SU-DHL-6 (cell line): ENCODE data around the gene OLFM1.

ENCODE experiments used
- H2AFZ ChIP-seq: fragments of 200-600 bp; sonication (generic); 2 replicates; pipeline ENCODE4 v1.6.1; 2014; ENCODE audit warnings: low read depth, mild to moderate bottlenecking, moderate library complexity, mixed read lengths, antibody characterized with exemption, low read length; ENCODE audit not compliant: severe bottlenecking
- H3F3A ChIP-seq: fragments of 200-600 bp; shearing (Covaris generic); 2 replicates; pipeline ENCODE4 v1.6.0; 2016; ENCODE audit warnings: antibody characterized with exemption, mild to moderate bottlenecking; ENCODE audit not compliant: insufficient read depth
- H3K27ac ChIP-seq: fragments of 200-600 bp; sonication (generic); 2 replicates; pipeline ENCODE4 v1.5.1; 2016; ENCODE audit warnings: low read depth, mild to moderate bottlenecking, low read length, moderate library complexity, mixed read lengths
- H3K27me3 ChIP-seq: fragments of 200-600 bp; sonication (generic), shearing (Covaris generic); 2 replicates; pipeline ENCODE4 v1.6.0; 2014; ENCODE audit warnings: mild to moderate bottlenecking, low read length
- H3K36me3 ChIP-seq: fragments of 200-600 bp; sonication (generic); 2 replicates; pipeline ENCODE4 v1.6.1; 2014; ENCODE audit warnings: mild to moderate bottlenecking, low read length, mixed read lengths
- H3K4me2 ChIP-seq: fragments of 300-600, 200-600 bp; shearing (Covaris generic), sonication (generic); 2 replicates; pipeline ENCODE4 v1.6.0; 2014; ENCODE audit warnings: low read length, low read depth, mild to moderate bottlenecking; ENCODE audit not compliant: poor library complexity, severe bottlenecking
- H3K4me3 ChIP-seq: fragments of 200-600 bp; sonication (generic); 2 replicates; pipeline ENCODE4 v1.5.1; 2014; ENCODE audit warnings: antibody characterized with exemption, low read length, mild to moderate bottlenecking, mixed read lengths; ENCODE audit not compliant: insufficient read depth, poor library complexity, severe bottlenecking
- H3K79me2 ChIP-seq: fragments of 200-600 bp; sonication (generic); 2 replicates; pipeline ENCODE4 v1.6.1; 2014; ENCODE audit warnings: mild to moderate bottlenecking, low read length, moderate library complexity; ENCODE audit not compliant: insufficient read depth
- H3K9ac ChIP-seq: fragments of 200-600 bp; sonication (generic); 2 replicates; pipeline ENCODE4 v1.7.0; 2014; ENCODE audit warnings: mild to moderate bottlenecking, low read length
- H3K9me2 ChIP-seq: fragments of 200-600 bp; sonication (generic); replicated peaks from 2 replicates; pipeline ENCODE4 v1.6.1; 2014; ENCODE audit warnings: low read length; ENCODE audit not compliant: insufficient read depth
- H3K9me3 ChIP-seq: fragments of 200-600 bp; sonication (generic); 2 replicates; pipeline ENCODE4 v1.6.1; 2014; ENCODE audit warnings: low read length, mixed read lengths; ENCODE audit not compliant: insufficient read depth
- H4K20me1 ChIP-seq: fragments of 200-600 bp; sonication (generic); 2 replicates; pipeline ENCODE4 v1.6.1; 2014; ENCODE audit warnings: low read depth, mild to moderate bottlenecking, antibody characterized with exemption, low read length, moderate library complexity, mixed read lengths
- CTCF ChIP-seq: fragments of 200-600 bp; sonication (generic); IDR thresholded peaks from one replicate; pipeline ENCODE4 v1.5.1; 2017; ENCODE audit warnings: antibody characterized with exemption, mild to moderate bottlenecking, low read length, moderate library complexity; ENCODE audit not compliant: insufficient read depth, poor library complexity, severe bottlenecking
- EZH2phosphoT487 ChIP-seq: fragments of 200-600 bp; sonication (generic), shearing (Covaris generic); conservative IDR thresholded peaks from 2 replicates; pipeline ENCODE4 v1.6.1; 2018; ENCODE audit warnings: mild to moderate bottlenecking, antibody characterized with exemption, low read length, moderate library complexity, mixed read lengths

OLFM1 gene

GRCh38 chr9:135049460-135049859, 38.0 kb upstream of the OLFM1 start:
- Histone ChIP-seq H3F3A (no peaks in the 10 kb centered on the region), H3K4me3 (no peak overlapping the region), H3K9me2 (no peaks in the 10 kb centered on the region), H3K4me2 (no peak overlapping the region), H4K20me1 (no peaks in the 10 kb centered on the region), H3K9me3 (no peaks in the 10 kb centered on the region), H3K27me3 (no peaks in the 10 kb centered on the region), H3K36me3 (no peaks in the 10 kb centered on the region), H3K27ac (no peak overlapping the region), H3K79me2 (no peaks in the 10 kb centered on the region), H2AFZ (no peak overlapping the region), H3K9ac (no peak overlapping the region)
- no peak for TF ChIP-seq EZH2phosphoT487

GRCh38 chr9:135050072-135050990, 37.1 kb upstream of the OLFM1 start:
- H3K9ac ChIP-seq = no peak overlapping the region
- no peak overlapping the region for H3K4me3 ChIP-seq
- H3F3A ChIP-seq = no peaks in the 10 kb centered on the region
- no peak overlapping the region for H3K4me2 ChIP-seq
- no peaks in the 10 kb centered on the region for H4K20me1 ChIP-seq
- no peaks in the 10 kb centered on the region for H3K9me2 ChIP-seq
- H3K36me3 ChIP-seq = no peaks in the 10 kb centered on the region
- H2AFZ ChIP-seq = no peak overlapping the region
- no peaks in the 10 kb centered on the region for H3K27me3 ChIP-seq
- TF ChIP-seq CTCF = no peak
- no peak for TF ChIP-seq EZH2phosphoT487
- H3K9me3 ChIP-seq = no peaks in the 10 kb centered on the region
- H3K27ac ChIP-seq = no peak overlapping the region
- H3K79me2 ChIP-seq = no peaks in the 10 kb centered on the region

GRCh38 chr9:135051316-135052038, 36.0 kb upstream of the OLFM1 start:
- Histone ChIP-seq H3K9me3 (no peaks in the 10 kb centered on the region), H3K27me3 (no peaks in the 10 kb centered on the region), H3K4me2 (no peak overlapping the region), H2AFZ (no peak overlapping the region), H3K27ac (no peak overlapping the region), H3K9ac (no peak overlapping the region), H3K79me2 (no peaks in the 10 kb centered on the region), H3K4me3 (no peak overlapping the region), H3F3A (no peaks in the 10 kb centered on the region), H3K36me3 (no peaks in the 10 kb centered on the region), H3K9me2 (no peaks in the 10 kb centered on the region), H4K20me1 (no peaks in the 10 kb centered on the region)
- no peak for TF ChIP-seq EZH2phosphoT487
- no peak for TF ChIP-seq CTCF
